GDM1 (cell line): ENCODE results near the gene LRFN2.

Experiments
- DNase-seq: peaks from one replicate; lab custom pipeline; 2025; lab: John Stamatoyannopoulos, UW

Gene LRFN2

GRCh38 chr6:40377173-40377806, 209.9 kb downstream of the LRFN2 start:
- no peak for DNase-seq

GRCh38 chr6:40376113-40376650, 211.0 kb downstream of the LRFN2 start:
- DNase-seq, result no peak

GRCh38 chr6:40373267-40373666, 213.9 kb downstream of the LRFN2 start:
- DNase-seq, result no peak

GRCh38 chr6:40371621-40372020, 215.5 kb downstream of the LRFN2 start:
- no peak for DNase-seq

GRCh38 chr6:40371095-40371494, 216.1 kb downstream of the LRFN2 start:
- DNase-seq, result no peak

- no peak for DNase-seq
Observed at GRCh38 chr6:40369891-40370290, 217.3 kb downstream of the LRFN2 start.

- no peak for DNase-seq
Observed at GRCh38 chr6:40369042-40369441, 218.1 kb downstream of the LRFN2 start.

GRCh38 chr6:40362859-40363258, 224.3 kb downstream of the LRFN2 start:
- no peak for DNase-seq

GRCh38 chr6:40359808-40360207, 227.4 kb downstream of the LRFN2 start:
- no peak for DNase-seq

- DNase-seq, result no peak
Observed at GRCh38 chr6:40358473-40359460, 228.4 kb downstream of the LRFN2 start.

GRCh38 chr6:40356242-40356910, 230.8 kb downstream of the LRFN2 start:
- DNase-seq, result no peak

GRCh38 chr6:40355532-40355931, 231.6 kb downstream of the LRFN2 start:
- DNase-seq, result no peak

- DNase-seq, result no peak
Observed at GRCh38 chr6:40355066-40355465, 232.1 kb downstream of the LRFN2 start.

- no peak for DNase-seq
Observed at GRCh38 chr6:40353967-40354452, 233.2 kb downstream of the LRFN2 start.

GRCh38 chr6:40353197-40353966, 233.8 kb downstream of the LRFN2 start:
- no peak for DNase-seq

- DNase-seq, result no peak
Observed at GRCh38 chr6:40352527-40353170, 234.5 kb downstream of the LRFN2 start.

- no peak for DNase-seq
Observed at GRCh38 chr6:40352006-40352405, 235.2 kb downstream of the LRFN2 start.

GRCh38 chr6:40350747-40351217, 236.4 kb downstream of the LRFN2 start:
- no peak for DNase-seq

- DNase-seq, result no peak
Observed at GRCh38 chr6:40349901-40350746, 237.0 kb downstream of the LRFN2 start.
